Measurements from ENCODE around the gene IQGAP3.

DNA sequence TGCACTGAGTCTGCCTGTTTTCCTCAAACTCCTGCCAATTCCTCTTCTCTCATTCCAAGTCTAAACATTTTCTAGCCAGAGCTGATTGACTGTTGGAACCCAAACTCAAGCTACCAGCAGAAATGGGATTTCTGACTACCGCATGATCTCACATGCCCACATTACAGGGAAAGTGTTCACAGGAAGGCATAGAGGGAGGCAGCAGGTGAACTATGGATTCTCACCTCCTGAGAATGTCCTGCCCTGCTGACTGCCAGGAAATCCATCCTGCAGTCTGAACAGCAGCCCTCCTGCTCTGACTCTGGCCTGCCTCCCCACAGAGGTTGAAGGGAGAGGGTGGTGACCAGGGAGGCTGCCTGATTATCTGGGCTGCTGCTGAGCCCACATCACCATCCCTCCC lies 22.5 kb downstream of the IQGAP3 start:
- TF ChIP-seq EP300 (IDR thresholded peaks at IDR 0.05) (no peak), POLR2A (IDR thresholded peaks at IDR 0.05) (no peak), POLR2AphosphoS5 (IDR thresholded peaks at IDR 0.05) (no peak)
- TF ChIP-seq, protein P1, sequence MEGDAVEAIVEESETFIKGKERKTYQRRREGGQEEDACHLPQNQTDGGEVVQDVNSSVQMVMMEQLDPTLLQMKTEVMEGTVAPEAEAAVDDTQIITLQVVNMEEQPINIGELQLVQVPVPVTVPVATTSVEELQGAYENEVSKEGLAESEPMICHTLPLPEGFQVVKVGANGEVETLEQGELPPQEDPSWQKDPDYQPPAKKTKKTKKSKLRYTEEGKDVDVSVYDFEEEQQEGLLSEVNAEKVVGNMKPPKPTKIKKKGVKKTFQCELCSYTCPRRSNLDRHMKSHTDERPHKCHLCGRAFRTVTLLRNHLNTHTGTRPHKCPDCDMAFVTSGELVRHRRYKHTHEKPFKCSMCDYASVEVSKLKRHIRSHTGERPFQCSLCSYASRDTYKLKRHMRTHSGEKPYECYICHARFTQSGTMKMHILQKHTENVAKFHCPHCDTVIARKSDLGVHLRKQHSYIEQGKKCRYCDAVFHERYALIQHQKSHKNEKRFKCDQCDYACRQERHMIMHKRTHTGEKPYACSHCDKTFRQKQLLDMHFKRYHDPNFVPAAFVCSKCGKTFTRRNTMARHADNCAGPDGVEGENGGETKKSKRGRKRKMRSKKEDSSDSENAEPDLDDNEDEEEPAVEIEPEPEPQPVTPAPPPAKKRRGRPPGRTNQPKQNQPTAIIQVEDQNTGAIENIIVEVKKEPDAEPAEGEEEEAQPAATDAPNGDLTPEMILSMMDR (IDR thresholded peaks at IDR 0.05), result no peak

Data from sigmoid colon (tissue), 4 donors.